Type B pancreatic cell (in vitro differentiated cells): ENCODE results near the gene ZBTB7B. TPM values are rescaled to one million over a fixed set of nuclear protein-coding genes. Genes with fewer than 3 reads are reported as not detected.

Experiments
- DNase-seq: peaks from one replicate; pipeline ENCODE4 v3.0.0; 2021; ENCODE audit warnings: mixed read lengths; ENCODE audit not compliant: unreplicated experiment; ENCODE audit errors: extremely low spot score
- H3K27ac Mint-ChIP-seq: 2 replicates; pipeline ENCODE4 v1.8.0; 2021; ENCODE audit warnings: mild to moderate bottlenecking, mixed read lengths
- H3K27me3 Mint-ChIP-seq: 2 replicates; pipeline ENCODE4 v1.8.0; 2021; ENCODE audit warnings: mixed read lengths
- H3K36me3 Mint-ChIP-seq: 2 replicates; pipeline ENCODE4 v1.8.0; 2021; ENCODE audit warnings: mixed read lengths
- H3K4me1 Mint-ChIP-seq: one replicate; pipeline ENCODE4 v1.8.0; 2021; ENCODE audit warnings: mixed read lengths; ENCODE audit not compliant: unreplicated experiment
- H3K4me3 Mint-ChIP-seq: 2 replicates; pipeline ENCODE4 v1.8.0; 2021; ENCODE audit warnings: mild to moderate bottlenecking, mixed read lengths
- H3K9me3 Mint-ChIP-seq: 2 replicates; pipeline ENCODE4 v1.8.0; 2021; ENCODE audit warnings: mixed read lengths
- CTCF ChIP-seq: fragments of 200-600 bp; sonication (generic); conservative IDR thresholded peaks from 2 replicates; pipeline ENCODE4 v1.5.0; 2021; ENCODE audit warnings: antibody characterized with exemption, mild to moderate bottlenecking
- total RNA-seq: library from RNA; stranded (reverse); gene quantifications from 2 replicates; pipeline ENCODE4 v1.2.1, GENCODE V29; 2021; ENCODE audit warnings: low replicate concordance

The ZBTB7B gene
- total RNA-seq, 1 donor from 2014 or later: 38.1 TPM

DNA sequence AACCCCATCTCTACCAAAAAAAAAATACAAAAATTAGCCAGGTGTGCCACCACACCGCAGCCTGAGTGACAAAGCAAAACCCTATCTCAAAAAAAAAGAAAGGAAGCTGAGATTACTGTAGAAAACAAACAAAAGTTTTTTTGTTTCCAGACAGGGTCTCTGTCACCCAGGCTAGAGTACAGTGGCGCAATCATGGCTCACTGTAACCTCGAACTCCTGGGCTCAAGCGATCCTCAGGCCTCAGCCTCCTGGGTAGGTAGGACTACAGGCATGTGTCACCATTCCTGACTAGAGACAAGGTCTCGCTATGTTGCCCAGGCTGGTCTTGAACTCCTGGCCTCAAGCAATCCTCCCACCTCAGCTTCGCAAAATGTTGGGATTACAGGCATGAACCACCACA is 38.2 kb upstream of the ZBTB7B start:
- Mint-ChIP-seq H3K27me3 (no peaks in the 10 kb centered on the region), H3K36me3 (peaks cover 20% of the 10 kb centered on the region), H3K4me3 (no peak overlapping the region), H3K27ac (peak overlapping the region; percentile 9), H3K4me1 (peaks cover 31% of the 10 kb centered on the region), H3K9me3 (no peaks in the 10 kb centered on the region)
- TF ChIP-seq CTCF: no peak
- no peak for DNase-seq

DNA sequence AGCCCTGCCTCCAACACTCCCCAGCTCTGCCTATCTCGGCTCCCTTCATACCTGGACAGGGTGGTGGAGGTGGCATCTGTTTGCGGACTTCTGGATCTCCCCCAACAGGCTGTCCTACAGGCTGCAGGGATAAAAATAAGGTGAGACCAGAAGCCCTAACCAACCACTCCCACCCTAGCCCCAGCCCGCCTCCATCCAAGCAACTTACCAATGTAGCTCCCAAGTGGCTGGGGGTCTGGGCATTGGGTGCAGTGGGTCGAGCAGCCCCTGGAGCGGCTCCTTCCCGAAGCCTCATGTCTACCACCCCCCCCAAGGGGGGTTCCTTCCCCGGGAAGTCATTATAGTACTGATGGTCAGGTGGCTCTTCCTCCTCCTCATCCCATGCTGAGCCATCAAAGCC is 36.5 kb upstream of the ZBTB7B start:
- no peak for DNase-seq
- Mint-ChIP-seq H3K4me1 (peaks cover 32% of the 10 kb centered on the region), H3K36me3 (peaks cover 20% of the 10 kb centered on the region), H3K4me3 (no peak overlapping the region), H3K27ac (no peak overlapping the region), H3K9me3 (no peaks in the 10 kb centered on the region), H3K27me3 (no peaks in the 10 kb centered on the region)
- no peak for TF ChIP-seq CTCF

- peaks cover 39% of the 10 kb centered on the region for H3K4me1 Mint-ChIP-seq
- H3K4me3 Mint-ChIP-seq: no peak overlapping the region
- H3K36me3 Mint-ChIP-seq: peaks cover 18% of the 10 kb centered on the region
- H3K27me3 Mint-ChIP-seq: no peaks in the 10 kb centered on the region
- no peak for DNase-seq
- no peaks in the 10 kb centered on the region for H3K9me3 Mint-ChIP-seq
- no peak for TF ChIP-seq CTCF
- no peak overlapping the region for H3K27ac Mint-ChIP-seq
Measured at GRCh38 chr1:154967331-154967950, 35.2 kb upstream of the ZBTB7B start.

DNA sequence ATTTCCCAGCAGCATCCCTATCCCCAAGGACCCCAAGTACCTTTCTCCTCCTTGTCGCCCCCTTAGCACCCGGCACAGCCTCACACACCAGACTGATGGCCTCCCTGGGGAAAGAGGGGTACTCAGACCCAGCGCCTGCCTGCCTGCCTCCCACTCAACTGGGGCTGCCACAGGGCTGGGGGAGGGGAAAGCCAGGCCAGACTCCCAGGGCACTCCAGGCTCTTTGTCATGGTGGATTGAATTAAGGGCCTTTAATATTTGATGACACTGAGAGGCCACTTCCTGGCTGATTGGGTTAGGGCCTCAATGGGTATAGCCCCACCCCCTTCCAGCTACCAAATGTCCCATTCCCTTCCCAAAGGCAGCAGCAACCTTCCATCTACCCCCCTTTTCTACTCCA is 33.9 kb upstream of the ZBTB7B start:
- Mint-ChIP-seq H3K36me3 (peaks cover 14% of the 10 kb centered on the region), H3K27me3 (no peaks in the 10 kb centered on the region), H3K4me1 (peaks cover 40% of the 10 kb centered on the region), H3K27ac (peak overlapping the region; percentile 50), H3K9me3 (no peaks in the 10 kb centered on the region), H3K4me3 (peak overlapping the region; percentile 89)
- TF ChIP-seq CTCF: no peak
- DNase-seq: no peak

DNA sequence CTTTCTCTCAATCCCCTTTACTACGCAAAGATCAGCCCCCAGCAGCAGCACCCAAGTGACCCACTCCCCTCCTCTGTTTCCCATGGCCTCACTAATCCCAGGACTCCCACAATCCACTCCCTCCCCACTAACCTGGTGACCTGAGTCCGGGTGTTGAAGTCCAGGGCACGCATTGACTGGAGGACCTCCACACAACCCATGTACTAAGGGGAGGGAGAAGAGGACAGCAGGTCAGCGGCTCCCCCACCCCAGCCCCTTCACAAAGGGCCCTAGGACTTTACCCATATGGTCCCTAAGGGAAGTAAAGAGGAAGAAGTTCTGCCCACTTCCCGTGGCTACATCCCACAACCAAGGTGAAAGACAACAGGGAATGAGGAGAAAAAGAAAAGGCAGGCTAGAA is 33.4 kb upstream of the ZBTB7B start:
- H3K4me1 Mint-ChIP-seq: peaks cover 36% of the 10 kb centered on the region
- no peaks in the 10 kb centered on the region for H3K9me3 Mint-ChIP-seq
- H3K4me3 Mint-ChIP-seq: peak overlapping the region; percentile 89
- H3K27me3 Mint-ChIP-seq: no peaks in the 10 kb centered on the region
- no peak for TF ChIP-seq CTCF
- DNase-seq: no peak
- peak overlapping the region; percentile 50 for H3K27ac Mint-ChIP-seq
- peaks cover 11% of the 10 kb centered on the region for H3K36me3 Mint-ChIP-seq
